Measurements from ENCODE around the gene LTA.

DNA sequence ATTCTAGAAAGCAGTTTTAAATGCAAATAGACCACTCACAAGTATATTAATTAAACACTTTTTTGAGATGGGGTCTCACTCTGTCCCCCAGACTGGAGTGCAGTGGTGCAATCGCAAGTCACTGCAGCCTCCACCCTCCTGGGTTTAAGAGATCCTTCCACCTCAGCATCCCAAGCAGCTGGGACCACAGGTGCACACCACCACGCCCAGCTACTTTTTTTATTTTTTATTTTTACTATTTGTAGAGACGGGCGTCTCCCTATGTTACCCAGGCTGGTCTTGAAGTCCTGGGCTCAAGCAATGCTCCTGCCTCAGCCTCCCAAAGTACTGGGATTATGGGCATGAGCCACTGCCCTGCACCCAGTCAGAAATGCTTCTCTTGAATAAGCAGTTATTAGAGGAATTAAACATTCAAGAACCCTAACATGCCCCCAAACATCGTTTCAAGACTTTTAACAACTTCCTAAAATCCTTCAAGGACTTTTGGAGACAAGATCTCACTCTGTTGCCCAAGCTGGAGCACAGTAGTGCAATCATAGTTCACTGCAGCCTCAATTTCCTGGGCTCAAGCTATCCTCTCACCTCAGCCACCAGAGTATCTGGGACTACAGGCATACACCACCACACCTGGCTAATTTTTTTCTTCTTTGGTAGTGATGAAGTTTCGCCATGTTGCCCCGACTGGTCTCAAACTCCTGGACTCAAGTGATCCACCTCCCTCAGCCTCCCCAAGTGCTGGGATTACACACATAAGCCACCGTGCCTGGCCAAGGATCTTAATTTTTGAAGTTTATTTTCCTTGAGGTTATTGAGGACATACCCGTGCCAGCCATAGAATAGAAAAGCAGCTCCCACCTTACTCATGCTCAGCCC, 40.1 kb upstream of the LTA start:
- TF ChIP-seq, protein P1, sequence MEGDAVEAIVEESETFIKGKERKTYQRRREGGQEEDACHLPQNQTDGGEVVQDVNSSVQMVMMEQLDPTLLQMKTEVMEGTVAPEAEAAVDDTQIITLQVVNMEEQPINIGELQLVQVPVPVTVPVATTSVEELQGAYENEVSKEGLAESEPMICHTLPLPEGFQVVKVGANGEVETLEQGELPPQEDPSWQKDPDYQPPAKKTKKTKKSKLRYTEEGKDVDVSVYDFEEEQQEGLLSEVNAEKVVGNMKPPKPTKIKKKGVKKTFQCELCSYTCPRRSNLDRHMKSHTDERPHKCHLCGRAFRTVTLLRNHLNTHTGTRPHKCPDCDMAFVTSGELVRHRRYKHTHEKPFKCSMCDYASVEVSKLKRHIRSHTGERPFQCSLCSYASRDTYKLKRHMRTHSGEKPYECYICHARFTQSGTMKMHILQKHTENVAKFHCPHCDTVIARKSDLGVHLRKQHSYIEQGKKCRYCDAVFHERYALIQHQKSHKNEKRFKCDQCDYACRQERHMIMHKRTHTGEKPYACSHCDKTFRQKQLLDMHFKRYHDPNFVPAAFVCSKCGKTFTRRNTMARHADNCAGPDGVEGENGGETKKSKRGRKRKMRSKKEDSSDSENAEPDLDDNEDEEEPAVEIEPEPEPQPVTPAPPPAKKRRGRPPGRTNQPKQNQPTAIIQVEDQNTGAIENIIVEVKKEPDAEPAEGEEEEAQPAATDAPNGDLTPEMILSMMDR (IDR thresholded peaks at IDR 0.05 in 8 of 11, conservative IDR thresholded peaks at IDR 0.05 in 3 of 11) = no peak
- TF ChIP-seq POLR2A (IDR thresholded peaks at IDR 0.05) = no peak

All from spleen (tissue), 7 donors.